HTERT RPE-1 (cell line): ENCODE data around the gene JAKMIP1.

Experiments
- in situ Hi-C: fragments of 300-500 bp; cut with MboI; formaldehyde crosslinking; loops from 4 replicates; pipeline ENCODE4 v1.14.3; 2020; ENCODE audit warnings: low sequenced_read_pairs

Gene JAKMIP1

GRCh38 chr4:5976431-5976830 lies 223.9 kb downstream of the JAKMIP1 start:
- in situ Hi-C loops, result no loop called here
